Measurements from ENCODE around the gene DMD.
"Not testable (repeated sequence)": the region's sequence is repeated elsewhere in the genome, so short reads cannot be mapped to it uniquely, and the experiment has no call there.

Gene DMD

GRCh38 chrX:33149580-33149979 is 61.8 kb downstream of the DMD start:
- no peak for DNase-seq (ENCODE audit: low spot score)

DNA sequence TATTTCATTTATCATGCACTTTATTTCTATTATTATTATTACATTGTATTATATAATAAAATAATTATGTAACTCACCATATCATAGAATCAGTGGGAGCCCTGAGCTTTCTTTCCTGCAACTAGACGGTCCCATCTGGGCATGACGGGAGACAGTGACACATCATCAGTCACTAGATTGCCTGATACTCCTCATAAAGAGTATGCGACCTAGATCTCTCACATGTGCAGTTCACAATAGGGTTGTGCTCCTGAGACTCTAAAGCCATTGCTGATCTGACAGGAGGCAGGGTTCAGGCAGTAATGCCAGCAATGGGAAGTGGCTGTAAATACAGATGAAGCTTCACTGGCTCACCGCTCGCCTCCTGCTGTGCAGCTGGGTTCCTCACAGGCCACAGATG is 62.3 kb downstream of the DMD start:
- DNase-seq (ENCODE audit: low spot score): no peak

GRCh38 chrX:33142331-33142730 is 69.0 kb downstream of the DMD start:
- no peak for DNase-seq (ENCODE audit: low spot score)

DNA sequence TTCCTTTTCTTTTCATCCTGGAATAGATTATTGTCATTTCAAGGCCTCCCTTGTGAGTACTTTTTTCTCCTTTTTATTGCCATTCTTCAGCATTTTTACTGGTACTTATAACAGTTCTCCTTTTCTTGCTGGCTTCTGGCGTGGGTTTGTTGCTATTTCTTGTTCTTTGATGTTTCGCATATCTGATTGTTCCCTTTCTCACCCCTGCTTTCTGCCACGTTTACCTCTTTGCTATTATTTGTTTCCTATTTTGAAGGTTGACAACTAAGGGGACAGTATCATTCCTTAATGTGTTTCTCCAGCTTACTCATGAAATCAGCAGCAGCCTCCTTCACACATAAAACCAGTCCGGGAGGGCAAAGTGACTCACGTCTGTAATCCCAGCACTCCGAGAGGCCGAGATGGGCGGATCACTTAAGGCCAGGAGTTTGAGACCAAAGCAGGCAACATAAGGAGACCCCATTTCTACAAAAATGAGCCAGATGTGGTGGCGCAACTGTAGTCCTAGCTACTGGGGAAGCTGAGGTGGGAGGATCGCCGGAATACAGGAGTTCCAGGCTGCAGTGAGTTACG is 72.6 kb downstream of the DMD start:
- DNase-seq (ENCODE audit: low spot score): peak; percentile 10

DNA sequence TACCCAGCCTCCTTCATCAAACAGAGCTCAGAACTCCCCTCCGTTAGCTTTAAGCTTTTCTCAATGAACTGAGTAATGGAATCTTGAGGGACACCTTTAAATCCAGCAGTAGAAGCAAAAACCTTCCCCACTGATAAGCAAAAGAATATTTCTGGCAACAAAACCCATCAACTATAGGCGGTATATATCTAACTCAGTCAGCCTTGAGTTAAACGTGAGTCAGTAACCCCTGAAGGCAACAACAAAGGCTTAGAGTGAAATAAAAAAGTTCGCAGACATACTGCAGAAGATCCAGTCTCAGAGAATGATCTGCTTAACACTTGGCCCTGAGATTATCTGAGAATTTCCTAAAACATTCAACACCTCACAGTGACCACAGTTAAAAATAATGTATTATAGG is 77.2 kb downstream of the DMD start:
- DNase-seq (ENCODE audit: low spot score): no peak

DNA sequence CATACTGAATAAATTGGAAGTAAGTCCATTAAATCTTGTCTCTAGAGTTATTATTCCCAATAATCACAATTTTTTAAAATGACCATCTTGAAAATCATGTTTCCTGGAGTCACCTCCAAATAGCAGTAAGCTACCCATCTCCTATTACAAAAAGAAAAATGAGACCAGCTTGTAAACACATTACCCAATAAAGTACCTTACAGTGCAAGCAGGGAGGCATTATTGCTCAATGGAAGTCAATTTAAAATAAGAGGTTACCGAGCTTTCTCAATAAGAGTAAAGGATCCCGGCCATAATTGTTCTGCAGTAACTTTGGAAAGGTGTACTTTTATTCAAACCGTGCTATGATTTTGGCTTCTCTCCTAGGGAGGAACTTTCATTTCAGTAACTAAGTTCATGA is 78.0 kb downstream of the DMD start:
- no peak for DNase-seq (ENCODE audit: low spot score)

- DNase-seq (ENCODE audit: low spot score): no peak
Observed at GRCh38 chrX:33132569-33132968, 78.8 kb downstream of the DMD start.

DNA sequence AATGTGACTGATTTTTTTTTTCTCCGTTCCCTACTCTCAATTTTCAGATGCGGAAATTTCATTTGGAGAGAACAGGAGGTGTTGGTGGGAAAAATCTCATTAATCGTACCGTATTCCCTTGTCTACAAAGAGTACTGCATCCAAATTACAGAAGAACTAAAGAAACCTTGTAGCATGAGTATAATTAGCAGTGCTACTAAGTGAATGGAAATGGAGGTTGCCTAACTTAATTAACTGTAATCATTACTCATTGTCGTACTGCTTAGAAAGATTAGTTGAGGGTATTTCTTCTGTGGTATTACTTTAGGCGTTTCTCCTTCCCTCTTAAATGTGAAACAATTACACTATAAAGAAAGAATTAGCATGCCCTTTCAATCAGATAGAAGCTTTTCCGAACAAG is 81.7 kb downstream of the DMD start:
- no peak for DNase-seq (ENCODE audit: low spot score)

DNA sequence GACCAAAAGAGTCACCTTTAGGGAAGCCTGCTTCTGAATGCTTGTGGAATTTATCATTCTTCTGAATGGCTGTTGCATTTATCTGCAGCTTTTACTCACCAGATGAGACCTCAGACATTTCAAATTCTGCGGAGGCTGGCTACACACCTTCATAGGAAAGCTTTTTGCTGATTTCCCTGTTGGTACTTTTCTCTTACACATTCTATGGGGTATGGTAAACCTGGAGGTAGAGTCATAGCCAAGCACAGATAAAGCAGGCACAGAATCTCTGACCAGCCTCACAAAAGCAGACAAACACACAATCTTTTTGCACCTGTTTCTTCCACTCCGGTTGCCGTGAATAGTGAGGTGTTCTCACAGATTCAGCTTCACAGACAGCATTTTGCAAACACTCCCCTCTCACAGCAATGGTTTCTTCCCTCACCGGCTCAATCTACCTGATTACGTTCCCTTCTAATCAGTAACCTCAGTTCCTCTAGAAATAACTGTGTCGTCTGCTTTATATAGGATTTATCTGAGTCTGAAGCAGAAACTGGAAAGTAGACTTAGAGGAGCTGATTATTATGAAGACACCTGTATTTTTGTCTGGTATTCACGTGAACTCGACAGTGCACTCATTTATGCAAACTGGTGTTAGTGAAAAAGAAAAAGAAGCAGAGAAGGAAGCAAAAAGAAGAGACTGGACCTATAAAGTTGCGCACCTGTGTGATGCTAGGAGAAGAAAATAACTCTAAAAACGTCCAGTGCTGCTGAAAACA is 83.1 kb downstream of the DMD start:
- DNase-seq (ENCODE audit: low spot score): no peak

GRCh38 chrX:33126469-33126868 is 84.9 kb downstream of the DMD start:
- DNase-seq (ENCODE audit: low spot score): no peak

DNA sequence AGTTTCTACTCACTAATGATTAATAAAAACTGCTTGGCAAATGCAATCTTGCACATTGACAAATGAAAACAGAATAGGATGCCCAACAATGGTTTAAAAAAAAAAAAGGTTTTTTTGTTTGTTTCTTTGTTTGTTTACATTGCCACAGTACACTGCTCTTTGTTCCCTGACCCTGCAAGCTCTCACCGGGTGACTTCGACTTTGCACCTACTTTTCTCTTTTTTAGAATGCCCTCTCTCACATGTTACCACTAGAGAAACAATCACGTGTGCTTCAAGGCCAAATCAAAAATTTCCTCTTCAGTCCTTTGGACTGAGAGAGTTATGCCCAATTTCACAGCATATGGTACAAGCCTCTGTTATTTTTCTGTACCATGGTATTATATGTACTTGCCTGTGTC is 101.5 kb downstream of the DMD start:
- no peak for DNase-seq (ENCODE audit: low spot score)

DNA sequence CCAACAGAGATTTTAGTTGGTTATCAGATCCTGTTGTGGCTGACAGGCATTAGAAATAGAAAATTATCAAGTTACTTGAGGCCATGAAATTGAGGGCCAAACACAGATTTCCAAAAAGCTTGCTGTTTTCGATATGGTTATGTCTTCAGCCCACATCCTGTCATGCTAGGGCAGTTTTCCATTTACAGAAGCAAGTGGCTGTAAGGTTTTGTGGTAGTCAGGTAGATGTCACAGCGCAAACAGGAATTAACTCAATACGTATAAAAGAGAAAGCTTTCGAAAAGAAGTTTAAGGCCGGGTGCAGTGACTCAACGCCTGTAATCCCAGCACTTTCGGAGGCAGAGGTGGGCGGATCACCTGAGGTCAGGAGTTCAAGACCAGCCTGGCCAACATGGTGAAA is 104.6 kb downstream of the DMD start:
- no peak for DNase-seq (ENCODE audit: low spot score)

- no peak for DNase-seq (ENCODE audit: low spot score)
Observed at GRCh38 chrX:33095079-33095478, 116.3 kb downstream of the DMD start.

DNA sequence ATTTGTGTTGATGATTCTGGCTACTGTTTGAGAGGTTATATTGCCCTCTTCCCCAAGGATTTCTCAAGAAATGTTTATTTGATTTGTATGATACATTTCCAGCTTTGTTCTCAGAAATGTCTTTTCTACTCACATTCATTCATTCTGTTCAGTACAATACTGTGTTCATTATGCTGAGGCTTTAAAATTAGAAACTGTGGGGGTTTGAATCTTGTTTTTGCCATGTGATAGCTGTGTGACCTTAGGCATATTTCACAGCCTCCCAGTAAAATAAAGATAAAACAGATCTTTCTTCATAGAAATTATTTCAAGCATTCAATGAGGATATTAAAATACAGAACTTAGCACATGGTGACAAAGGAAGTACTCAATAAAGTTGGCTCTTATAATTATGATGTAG is 123.9 kb downstream of the DMD start:
- no peak for DNase-seq (ENCODE audit: low spot score)

GRCh38 chrX:33086886-33087285 is 124.5 kb downstream of the DMD start:
- DNase-seq (ENCODE audit: low spot score): no peak

- no peak for DNase-seq (ENCODE audit: low spot score)
Observed at GRCh38 chrX:33082371-33082770, 129.0 kb downstream of the DMD start.

GRCh38 chrX:33078273-33078672 is 133.1 kb downstream of the DMD start:
- no peak for DNase-seq (ENCODE audit: low spot score)

DNA sequence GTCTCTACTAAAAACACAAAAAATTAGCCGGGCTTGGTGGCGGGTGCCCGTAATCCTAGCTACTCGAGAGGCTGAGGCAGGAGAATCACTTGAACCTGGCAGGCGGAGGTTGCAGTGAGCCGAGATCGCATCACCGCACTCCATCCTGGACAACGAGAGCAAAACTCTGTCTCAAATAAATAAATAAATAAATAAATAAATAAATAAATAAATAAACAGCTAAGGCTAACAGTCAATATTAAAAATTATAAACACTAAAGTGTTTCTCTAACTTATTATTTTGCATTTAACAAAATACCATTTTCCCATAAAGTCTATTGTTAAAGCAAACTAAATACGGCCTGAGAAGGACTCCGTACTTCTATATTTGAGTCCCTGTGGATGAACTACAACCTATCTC is 137.7 kb downstream of the DMD start:
- DNase-seq (ENCODE audit: low spot score): not testable (repeated sequence)

- no peak for DNase-seq (ENCODE audit: low spot score)
Observed at GRCh38 chrX:33065415-33065814, 145.9 kb downstream of the DMD start.

- no peak for DNase-seq (ENCODE audit: low spot score)
Observed at GRCh38 chrX:33062041-33062440, 149.3 kb downstream of the DMD start.

DNA sequence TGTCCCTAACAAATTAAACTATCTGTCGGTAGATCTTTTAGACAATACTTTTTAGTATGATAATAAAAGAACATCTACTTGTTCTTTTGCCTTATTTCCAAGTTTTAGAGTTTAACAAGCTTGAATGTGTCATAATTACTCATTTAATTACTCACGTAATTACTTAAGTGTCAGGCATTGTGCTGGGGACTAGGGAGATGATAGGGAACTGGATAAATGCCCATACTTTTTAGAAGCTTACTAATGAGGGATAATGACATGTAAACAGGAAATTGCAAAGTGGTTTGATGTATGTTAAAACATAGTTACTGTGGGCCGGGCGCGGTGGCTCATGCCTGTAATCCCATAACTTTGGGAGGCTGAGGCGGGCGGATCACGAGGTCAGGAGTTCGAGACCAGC is 158.3 kb downstream of the DMD start:
- peak; percentile 65 for DNase-seq (ENCODE audit: low spot score)

DNA sequence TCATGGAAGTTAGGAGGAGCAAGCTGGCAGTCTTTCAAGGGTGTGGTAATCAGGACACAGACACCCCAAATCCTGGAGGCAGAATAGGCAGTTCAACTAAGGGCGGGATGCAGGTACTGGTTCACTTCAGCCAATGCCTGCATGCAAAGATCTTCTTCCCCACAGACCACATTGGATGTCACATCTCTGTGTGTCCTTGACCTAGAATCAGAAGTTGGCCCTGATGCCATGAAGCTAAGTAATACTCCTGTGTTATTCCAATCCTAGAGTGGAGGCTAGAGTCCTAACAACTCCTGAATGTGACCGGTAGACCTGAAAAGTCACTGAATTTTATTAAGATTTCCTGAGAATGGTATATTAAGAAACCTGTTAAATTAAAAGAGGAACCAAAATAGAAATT is 165.5 kb downstream of the DMD start:
- DNase-seq (ENCODE audit: low spot score): no peak

DNA sequence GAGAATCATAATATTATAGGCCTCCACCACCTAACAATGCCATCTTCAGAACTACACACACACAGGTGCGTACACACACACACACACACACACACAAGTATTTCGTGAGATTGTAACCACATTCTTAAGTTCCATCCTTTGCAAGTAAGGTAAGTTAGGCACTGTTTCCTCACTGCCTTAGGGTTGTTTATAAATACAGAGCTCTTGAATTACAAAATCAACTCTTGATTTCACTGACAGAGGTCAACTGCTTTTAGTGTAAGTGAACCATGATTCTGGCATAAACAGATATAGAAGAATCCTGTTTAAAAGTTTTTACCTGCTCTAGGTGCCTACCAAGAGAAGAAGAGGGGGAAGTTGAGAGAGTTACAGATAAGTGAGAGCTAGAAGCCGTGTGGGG is 166.1 kb downstream of the DMD start:
- DNase-seq (ENCODE audit: low spot score): no peak

DNA sequence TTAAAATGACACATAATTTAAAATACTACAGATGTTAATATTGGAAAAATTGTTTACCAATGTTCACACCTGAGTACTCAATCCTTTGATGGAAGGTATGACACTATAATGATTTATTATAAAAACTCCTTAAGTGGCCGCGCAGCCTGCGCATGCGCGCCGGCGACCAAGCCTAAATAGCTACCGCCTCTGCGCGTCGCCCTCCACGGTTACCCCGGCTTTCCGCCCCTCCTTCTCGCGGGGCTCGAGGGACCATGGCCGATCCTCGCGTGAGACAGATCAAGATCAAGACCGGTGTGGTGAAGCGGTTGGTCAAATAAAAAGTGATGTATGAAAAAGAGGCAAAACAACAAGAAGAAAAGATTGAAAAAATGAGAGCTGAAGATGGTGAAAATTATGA is 170.2 kb downstream of the DMD start:
- no peak for DNase-seq (ENCODE audit: low spot score)
